GM18861 (cell line): ENCODE results near the gene HEPN1.
A peak's percentile ranks its signal among the peaks of the same experiment; 100 is the strongest.
"Not testable (repeated sequence)": the region's sequence is repeated elsewhere in the genome, so short reads cannot be mapped to it uniquely, and the experiment has no call there.

Source experiments
- ATAC-seq: cut with Tn5 transposase; IDR thresholded peaks from one replicate; pipeline ENCODE4 v1.9.1; 2021; ENCODE audit not compliant: unreplicated experiment

The HEPN1 gene

DNA sequence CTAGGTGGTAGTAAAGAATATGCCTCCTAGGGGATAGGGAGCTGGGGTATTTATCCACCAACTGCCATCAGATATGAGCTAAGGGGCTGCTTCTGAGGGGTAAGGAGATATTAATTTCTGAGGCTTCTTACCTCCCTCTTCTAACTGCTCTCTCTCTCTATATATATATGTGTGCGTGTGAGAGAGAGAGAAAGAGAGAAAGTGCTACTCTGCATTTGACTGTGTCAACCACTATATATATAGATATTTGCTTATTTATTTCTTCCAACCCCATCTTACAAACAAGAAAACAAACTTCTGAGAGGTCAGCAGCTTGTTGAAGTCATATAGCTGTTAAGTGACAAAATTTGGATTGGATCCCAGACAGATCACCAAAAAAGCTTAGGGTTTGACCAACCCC is 22.7 kb downstream of the HEPN1 start:
- no peak for ATAC-seq

DNA sequence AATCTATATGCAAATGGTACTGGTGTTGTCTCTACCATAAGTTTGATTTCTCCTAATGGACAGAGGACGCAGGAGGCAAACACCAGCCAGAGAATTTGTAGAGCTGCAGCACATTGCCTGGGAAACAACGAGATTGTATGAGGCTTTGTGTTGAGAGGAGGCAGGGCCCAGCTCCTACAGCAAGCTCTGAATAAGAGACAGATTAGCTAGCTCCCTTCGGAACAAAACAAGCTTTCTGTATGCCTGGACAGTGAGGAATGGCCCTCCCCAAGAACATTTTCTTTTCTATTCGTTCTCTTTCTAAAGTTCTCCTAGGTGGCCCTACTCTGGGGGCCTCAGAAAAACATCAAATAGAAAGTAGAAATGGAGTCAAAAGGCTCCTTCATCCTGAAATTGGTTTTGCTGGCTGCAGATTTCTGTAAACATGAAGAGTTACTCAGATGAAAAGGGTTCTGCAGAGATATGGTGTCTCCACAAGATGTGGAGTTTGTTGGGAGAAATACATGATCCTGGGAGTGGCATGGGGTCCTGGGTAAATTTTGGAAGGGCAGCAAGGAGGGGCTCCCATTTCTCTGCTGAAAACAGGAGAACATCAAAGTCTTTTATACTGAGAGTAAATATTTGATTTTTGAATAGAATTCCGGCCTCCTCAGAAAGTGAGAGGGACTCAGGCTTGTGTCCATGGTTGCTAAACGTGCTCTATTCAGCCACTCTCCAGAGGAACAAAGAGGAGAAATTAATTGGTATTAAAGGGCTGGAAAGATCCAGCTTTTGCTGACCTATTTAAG is 23.6 kb downstream of the HEPN1 start:
- no peak for ATAC-seq

- no peak for ATAC-seq
Measured at GRCh38 chr11:124943254-124943616, 24.2 kb downstream of the HEPN1 start.

GRCh38 chr11:124943741-124944140 is 24.7 kb downstream of the HEPN1 start:
- no peak for ATAC-seq

DNA sequence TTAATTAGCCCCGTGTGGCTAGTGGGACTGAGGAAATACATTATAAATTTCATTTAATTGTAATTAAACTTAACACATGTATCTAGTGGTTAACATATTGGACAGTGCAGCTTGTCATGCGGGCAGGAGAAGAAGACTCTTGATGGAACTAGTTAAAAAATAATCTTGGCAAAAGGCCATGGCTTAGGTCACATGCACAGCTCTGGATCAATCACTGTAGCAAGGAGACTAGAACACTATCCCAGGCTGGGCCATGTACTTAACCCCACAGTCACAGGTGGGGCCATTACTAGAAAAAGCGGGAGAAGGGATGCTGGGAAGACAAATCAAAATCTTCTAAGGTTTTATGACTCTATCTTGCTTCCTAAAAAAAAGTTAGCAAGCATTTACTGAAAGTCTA is 25.5 kb downstream of the HEPN1 start:
- no peak for ATAC-seq

DNA sequence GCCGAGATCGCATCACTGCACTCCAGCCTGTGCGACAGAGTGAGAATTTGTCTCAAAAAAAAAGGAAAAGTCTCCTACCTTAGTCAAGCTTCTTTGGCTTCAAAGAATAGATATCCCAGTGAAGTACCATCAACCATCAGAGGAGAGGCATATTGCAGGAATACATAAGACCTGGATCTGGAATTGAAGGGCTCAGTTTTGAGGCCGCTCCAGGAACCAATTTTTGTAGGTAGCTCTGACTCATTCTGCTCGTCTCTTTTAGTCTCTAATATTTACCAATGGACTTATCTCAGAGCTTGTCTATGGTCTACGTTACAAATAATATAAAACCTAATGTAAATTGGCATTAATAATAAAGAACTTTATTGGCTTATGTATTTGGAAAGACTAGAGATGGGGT is 26.8 kb downstream of the HEPN1 start:
- ATAC-seq = no peak

DNA sequence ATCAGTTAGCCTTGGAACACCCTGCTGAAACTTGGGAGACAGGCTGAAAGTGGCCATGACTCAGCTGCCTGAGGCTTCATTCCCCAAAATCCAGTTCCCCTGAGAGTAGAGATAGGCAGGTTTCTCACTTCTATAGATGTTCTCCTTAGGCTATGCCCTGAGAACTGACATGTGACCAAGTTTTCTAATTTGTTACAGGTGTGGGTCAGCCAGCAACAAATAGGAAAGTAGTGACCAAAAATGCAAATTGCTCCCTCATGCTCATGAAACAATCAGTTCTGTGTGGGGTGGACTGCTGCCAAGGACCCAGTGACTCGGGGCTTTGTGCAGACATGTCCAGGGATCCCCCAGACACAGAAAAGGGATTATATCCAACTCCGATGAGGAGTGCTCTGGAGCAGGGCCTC is 27.7 kb downstream of the HEPN1 start:
- ATAC-seq = no peak

DNA sequence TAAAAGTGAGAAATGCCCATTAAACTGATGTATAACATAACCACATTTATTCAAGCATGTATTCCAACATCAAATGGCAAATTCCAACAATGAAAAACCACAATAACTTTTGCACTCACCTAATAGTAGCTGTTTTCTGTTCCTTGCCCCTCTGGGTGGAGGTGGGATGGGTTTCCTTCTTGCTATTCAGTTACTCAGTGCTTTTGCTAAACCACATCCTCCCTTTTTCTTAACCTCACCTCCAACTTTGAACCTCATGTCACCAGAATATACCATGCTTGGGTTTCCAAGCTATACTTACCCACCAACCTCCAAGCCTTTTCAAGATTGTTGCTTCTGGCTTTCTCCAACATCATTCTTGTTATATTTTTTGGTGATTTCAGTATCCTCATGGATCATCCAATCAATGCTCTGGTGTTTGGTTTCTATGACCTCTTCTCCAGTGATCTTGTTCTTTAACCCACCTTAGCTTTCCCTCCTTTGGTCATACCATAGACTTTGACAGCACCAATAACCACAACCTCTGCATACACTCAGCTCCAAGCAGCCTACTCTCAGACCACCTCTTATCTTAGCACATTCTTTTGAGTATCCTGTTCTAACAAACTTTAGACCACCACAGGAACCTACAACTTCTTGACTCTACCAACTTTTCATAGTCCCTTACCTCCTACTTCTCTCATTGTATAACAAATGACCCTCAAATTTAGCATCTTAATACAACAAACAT is 31.7 kb downstream of the HEPN1 start:
- no peak for ATAC-seq

DNA sequence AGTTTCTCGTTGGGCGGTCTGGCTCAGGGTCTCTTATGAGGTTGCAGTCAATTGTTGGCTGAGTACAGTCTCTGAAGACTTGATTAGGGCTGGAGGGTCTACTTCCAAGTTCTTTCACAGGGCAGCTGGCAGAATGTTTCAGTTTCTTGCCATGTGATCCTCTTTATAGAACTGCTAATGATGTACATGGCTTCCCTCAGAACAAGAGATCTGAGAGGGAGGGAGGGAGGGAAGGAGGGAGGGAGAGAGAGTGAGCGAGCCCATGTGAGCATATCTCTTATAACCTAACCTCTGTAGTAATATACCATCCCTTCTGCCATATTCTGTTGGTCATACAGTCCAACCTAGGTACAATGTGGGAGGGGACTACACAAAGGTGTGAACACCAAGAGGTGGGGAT is 32.3 kb downstream of the HEPN1 start:
- ATAC-seq = no peak

- peak; percentile 96 for ATAC-seq
Measured at GRCh38 chr11:124953753-124954589, 34.9 kb downstream of the HEPN1 start, which contains the start of gene CCDC15. Gene CCDC15 (plus strand): TSS chr11:124954202. CDS start chr11:124954733, 531 bp downstream.

GRCh38 chr11:124954590-124954955 is 35.5 kb downstream of the HEPN1 start:
- ATAC-seq = no peak

- no peak for ATAC-seq
Measured at GRCh38 chr11:124955035-124955434, 36.0 kb downstream of the HEPN1 start.

DNA sequence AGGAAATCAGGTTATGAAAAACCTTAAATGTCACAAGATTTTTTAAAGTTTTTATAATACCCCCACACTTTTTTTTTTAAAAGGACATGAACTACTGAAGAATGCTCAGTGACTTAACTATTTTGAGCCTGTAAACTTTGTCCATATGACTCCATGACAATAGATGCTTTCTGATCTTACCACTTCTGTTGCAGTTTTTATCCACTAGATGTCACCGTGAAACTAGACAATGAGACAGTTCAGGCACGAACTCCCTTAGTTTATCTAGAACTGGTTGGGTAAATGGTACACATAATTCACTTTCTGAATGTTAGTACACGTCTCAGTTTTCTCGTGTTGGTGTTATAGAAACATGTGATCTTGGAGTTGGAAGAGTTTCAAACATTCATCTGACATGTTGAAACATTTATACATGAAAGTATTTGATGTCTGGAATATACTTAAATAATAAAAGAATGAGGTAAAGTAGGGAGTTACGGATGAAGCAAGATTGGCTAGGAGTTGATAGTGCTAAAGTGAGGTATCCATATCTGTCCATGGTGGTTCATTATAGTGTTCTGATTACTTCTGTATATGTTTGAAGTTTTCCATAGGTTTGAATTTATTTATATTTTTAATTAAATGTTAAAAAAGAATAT is 43.0 kb downstream of the HEPN1 start:
- peak; percentile 99 for ATAC-seq

DNA sequence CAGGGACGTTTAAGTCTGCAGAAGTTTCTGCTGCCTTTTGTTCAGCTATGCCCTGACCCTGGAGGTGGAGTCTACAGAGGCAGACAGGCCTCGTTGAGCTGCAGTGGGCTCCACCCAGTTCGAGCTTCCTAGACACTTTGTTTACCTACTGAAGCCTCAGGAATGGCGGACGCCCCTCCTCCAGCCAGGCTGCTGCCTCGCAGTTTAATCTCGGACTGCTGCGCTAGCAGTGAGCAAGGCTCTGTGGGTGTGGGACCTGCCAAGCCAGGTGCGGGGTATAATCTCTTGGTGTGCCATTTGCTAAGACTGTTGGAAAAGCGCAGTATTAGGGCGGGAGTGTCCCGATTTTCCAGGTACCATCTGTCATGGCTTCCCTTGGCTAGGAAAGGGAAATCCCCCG is 49.1 kb downstream of the HEPN1 start:
- ATAC-seq = not testable (repeated sequence)
